B cell (primary cell): ENCODE measurements around the gene PTPRN2. TPM values are rescaled to one million over a fixed set of nuclear protein-coding genes. Genes with fewer than 3 reads are reported as not detected.

Source experiments
- ATAC-seq: fragments of 200-7000 bp; cut with Tn5 transposase; one replicate; pipeline ENCODE4 v1.10.0; 2021; ENCODE audit warnings: low read depth, mild to moderate bottlenecking, moderate number of reproducible peaks, moderate library complexity
- CTCF ChIA-PET: fragments of 350-600 bp; sonication (Branson Sonifier 250); formaldehyde crosslinking; loops from one replicate; lab custom pipeline; 2021; ENCODE audit warnings: antibody characterized with exemption, inconsistent platforms; lab: Charles Lee
- POLR2A ChIA-PET: fragments of 350-600 bp; sonication (Branson Sonifier 250); formaldehyde crosslinking; loops from one replicate; lab custom pipeline; 2021; ENCODE audit warnings: antibody characterized with exemption; lab: Charles Lee
- DNase-seq: peaks from one replicate; pipeline ENCODE4 v3.0.0; 2013
- H2AFZ ChIP-seq: 2 replicates; pipeline ENCODE4 v1.6.1; 2012; ENCODE audit warnings: mild to moderate bottlenecking, low read depth, low read length; ENCODE audit not compliant: insufficient read depth, poor library complexity, severe bottlenecking
- H3K27ac ChIP-seq, 2 donors: 1 replicate in 1 of 2; 2 replicates in 1 of 2; pipeline ENCODE4 v1.5.1; 2012 to 2013; ENCODE audit warnings: low read length in 2 of 2, mild to moderate bottlenecking in 2 of 2, moderate library complexity in 1 of 2
- H3K27me3 ChIP-seq, 4 experiments: fragments of 200-600 bp in 1 of 4; sonication (generic) in 1 of 4; replicated peaks in 1 of 4; 1 replicate in 2 of 4; 2 replicates in 2 of 4; pipeline versions ENCODE4 v1.6.1 to v1.7.0; 2013 to 2016; ENCODE audit warnings: low read length in 3 of 4, mild to moderate bottlenecking in 2 of 4, mixed read lengths in 1 of 4, moderate library complexity in 1 of 4; ENCODE audit not compliant: insufficient read depth in 4 of 4, control insufficient read depth in 3 of 4; ENCODE audit errors: control extremely low read depth in 1 of 4
- H3K36me3 ChIP-seq, 2 experiments: replicated peaks in 1 of 2; 1 replicate in 1 of 2; 2 replicates in 1 of 2; pipeline versions ENCODE4 v1.6.1 to v1.7.1; 2013; ENCODE audit warnings: low read length in 1 of 2; ENCODE audit not compliant: insufficient read depth in 2 of 2, control insufficient read depth in 1 of 2; ENCODE audit errors: control extremely low read depth in 1 of 2, extremely low read depth in 1 of 2
- H3K4me1 ChIP-seq, 2 donors: fragments of 200-600 bp in 1 of 2; sonication (generic) in 1 of 2; 1 replicate in 1 of 2; 2 replicates in 1 of 2; pipeline versions ENCODE4 v1.5.1 to v1.6.1; 2013 to 2017; ENCODE audit warnings: low read length in 2 of 2; ENCODE audit not compliant: control insufficient read depth in 2 of 2, insufficient read depth in 2 of 2
- H3K4me2 ChIP-seq: replicated peaks from 2 replicates; pipeline ENCODE3; 2012; ENCODE audit warnings: mild to moderate bottlenecking, low read depth, low read length; ENCODE audit not compliant: poor library complexity, severe bottlenecking
- H3K4me3 ChIP-seq, 5 experiments: fragments of 200-600 bp in 1 of 5; sonication (generic) in 1 of 5; 1 replicate in 3 of 5; 2 replicates in 2 of 5; pipeline versions ENCODE4 v1.5.1 to v1.7.0; 2011 to 2016; ENCODE audit warnings: low read length in 4 of 5, mild to moderate bottlenecking in 4 of 5, low read depth in 2 of 5, control low read depth in 1 of 5, moderate library complexity in 1 of 5; ENCODE audit not compliant: insufficient read depth in 1 of 5; ENCODE audit errors: control extremely low read depth in 1 of 5, extremely low read depth in 1 of 5
- H3K79me2 ChIP-seq: fragments of 200-600 bp; sonication (generic); one replicate; pipeline ENCODE4 v1.6.0; 2016; ENCODE audit warnings: low read length; ENCODE audit not compliant: control insufficient read depth, insufficient read depth
- H3K9ac ChIP-seq: fragments of 200-600 bp; sonication (generic); 2 replicates; pipeline ENCODE4 v1.6.1; 2017; ENCODE audit warnings: mild to moderate bottlenecking, low read length, moderate library complexity
- H3K9me3 ChIP-seq, 3 donors: one replicate each; pipeline versions ENCODE4 v1.6.1 to v1.7.1; 2013; ENCODE audit warnings: low read length in 2 of 3; ENCODE audit not compliant: control insufficient read depth in 2 of 3, insufficient read depth in 1 of 3; ENCODE audit errors: control extremely low read depth in 1 of 3
- H4K20me1 ChIP-seq: 2 replicates; pipeline ENCODE4 v1.6.0; 2012; ENCODE audit warnings: mild to moderate bottlenecking, low read length; ENCODE audit not compliant: insufficient read depth, control insufficient read depth, poor library complexity, severe bottlenecking
- H3K27ac Mint-ChIP-seq: one replicate; pipeline ENCODE4 v1.8.0; 2021; ENCODE audit warnings: mixed read lengths
- H3K27me3 Mint-ChIP-seq: one replicate; pipeline ENCODE4 v1.8.0; 2021; ENCODE audit warnings: mixed read lengths
- H3K4me1 Mint-ChIP-seq: one replicate; pipeline ENCODE4 v1.8.0; 2021; ENCODE audit warnings: mixed read lengths
- H3K4me3 Mint-ChIP-seq: one replicate; pipeline ENCODE4 v1.8.0; 2021; ENCODE audit warnings: mixed read lengths
- H3K9me3 Mint-ChIP-seq: one replicate; pipeline ENCODE4 v1.8.0; 2022; ENCODE audit warnings: mixed read lengths; ENCODE audit not compliant: insufficient read depth
- EZH2 ChIP-seq: IDR thresholded peaks from 2 replicates; pipeline ENCODE4 v1.6.1; 2012; ENCODE audit warnings: borderline replicate concordance, low read depth, mild to moderate bottlenecking, moderate library complexity, low read length; ENCODE audit not compliant: insufficient read depth, poor library complexity, severe bottlenecking
- WGBS: methylation state at CpG from one replicate; pipeline ENCODE4 v1.1.5; 2013; ENCODE audit warnings: missing lambda C conversion rate; ENCODE audit not compliant: insufficient coverage; 5-methylcytosine and 5-hydroxymethylcytosine counted together
- intact Hi-C: fragments of 100-400 bp; cut with micrococcal nuclease; formaldehyde crosslinking; loops from one replicate; pipeline ENCODE4 v1.10.0; 2022
- polyA plus RNA-seq: library from polyadenylated mRNA; depleted of rRNA; stranded (reverse); fragments of >200 nt; gene quantifications from 2 replicates; pipeline ENCODE4 v1.2.3, GENCODE V29; 2012
- total RNA-seq, 2 donors: library from RNA; stranded (reverse); fragments of 120-200 nt in 1 of 2; gene quantifications; 1 replicate in 1 of 2; 2 replicates in 1 of 2; pipeline versions ENCODE4 v1.2.3 to v1.2.4, GENCODE V29; 2013 to 2022
- TF ChIP-seq, protein P1 (sequence below): fragments of 200-600 bp; IDR thresholded peaks from one replicate; pipeline ENCODE4 v1.8.0; 2022; ENCODE audit warnings: antibody characterized with exemption, mild to moderate bottlenecking

PTPRN2 gene
- total and polyA plus RNA-seq, 2 donors (not counting 1 experiment from before 2014, with no cell fraction given): 2.0 to 5.0 TPM

DNA sequence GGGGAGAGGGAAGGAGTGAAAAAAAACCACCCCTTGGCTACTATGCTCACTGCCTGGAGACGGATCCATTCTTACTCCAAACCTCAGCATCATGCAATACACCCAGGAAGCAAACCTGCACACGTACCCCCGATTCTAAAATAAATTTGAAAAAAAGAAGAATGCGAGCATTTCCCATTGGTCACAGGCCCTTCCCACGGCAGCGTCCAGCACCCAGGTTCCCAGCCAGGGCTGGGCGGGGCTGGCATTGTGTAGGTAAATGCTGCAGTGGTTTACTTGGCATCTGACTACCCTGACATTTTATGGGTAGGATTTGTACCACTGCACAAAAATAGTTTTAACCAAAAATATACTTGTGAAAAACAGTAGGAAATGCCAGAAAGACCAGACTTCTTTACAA lies 831.9 kb downstream of the PTPRN2 start:
- Mint-ChIP-seq H3K27me3 (no peaks in the 10 kb centered on the region), H3K27ac (no peak overlapping the region), H3K4me1 (no peaks in the 10 kb centered on the region), H3K4me3 (no peak overlapping the region), H3K9me3 (no peaks in the 10 kb centered on the region)
- Histone ChIP-seq H3K9me3 (peaks cover 0 to 22% (median 0%) of the 10 kb centered on the region in 3 donors), H3K4me3 (no peak overlapping the region), H3K27ac (no peak overlapping the region), H4K20me1 (no peaks in the 10 kb centered on the region), H3K4me1 (no peaks in the 10 kb centered on the region), H3K36me3 (no peaks in the 10 kb centered on the region), H3K9ac (no peak overlapping the region), H2AFZ (no peak overlapping the region), H3K79me2 (no peaks in the 10 kb centered on the region), H3K4me2 (no peak overlapping the region), H3K27me3 (no peaks in the 10 kb centered on the region)
- ATAC-seq (no peak), DNase-seq (no peak)
- 97% methylated on average over 5 of the region's 7 CpGs for WGBS
- POLR2A ChIA-PET: no interaction called here
- TF ChIP-seq, protein P1, sequence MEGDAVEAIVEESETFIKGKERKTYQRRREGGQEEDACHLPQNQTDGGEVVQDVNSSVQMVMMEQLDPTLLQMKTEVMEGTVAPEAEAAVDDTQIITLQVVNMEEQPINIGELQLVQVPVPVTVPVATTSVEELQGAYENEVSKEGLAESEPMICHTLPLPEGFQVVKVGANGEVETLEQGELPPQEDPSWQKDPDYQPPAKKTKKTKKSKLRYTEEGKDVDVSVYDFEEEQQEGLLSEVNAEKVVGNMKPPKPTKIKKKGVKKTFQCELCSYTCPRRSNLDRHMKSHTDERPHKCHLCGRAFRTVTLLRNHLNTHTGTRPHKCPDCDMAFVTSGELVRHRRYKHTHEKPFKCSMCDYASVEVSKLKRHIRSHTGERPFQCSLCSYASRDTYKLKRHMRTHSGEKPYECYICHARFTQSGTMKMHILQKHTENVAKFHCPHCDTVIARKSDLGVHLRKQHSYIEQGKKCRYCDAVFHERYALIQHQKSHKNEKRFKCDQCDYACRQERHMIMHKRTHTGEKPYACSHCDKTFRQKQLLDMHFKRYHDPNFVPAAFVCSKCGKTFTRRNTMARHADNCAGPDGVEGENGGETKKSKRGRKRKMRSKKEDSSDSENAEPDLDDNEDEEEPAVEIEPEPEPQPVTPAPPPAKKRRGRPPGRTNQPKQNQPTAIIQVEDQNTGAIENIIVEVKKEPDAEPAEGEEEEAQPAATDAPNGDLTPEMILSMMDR: no peak
- TF ChIP-seq EZH2: no peak
- intact Hi-C loops: no loop called here
- CTCF ChIA-PET: no interaction called here

DNA sequence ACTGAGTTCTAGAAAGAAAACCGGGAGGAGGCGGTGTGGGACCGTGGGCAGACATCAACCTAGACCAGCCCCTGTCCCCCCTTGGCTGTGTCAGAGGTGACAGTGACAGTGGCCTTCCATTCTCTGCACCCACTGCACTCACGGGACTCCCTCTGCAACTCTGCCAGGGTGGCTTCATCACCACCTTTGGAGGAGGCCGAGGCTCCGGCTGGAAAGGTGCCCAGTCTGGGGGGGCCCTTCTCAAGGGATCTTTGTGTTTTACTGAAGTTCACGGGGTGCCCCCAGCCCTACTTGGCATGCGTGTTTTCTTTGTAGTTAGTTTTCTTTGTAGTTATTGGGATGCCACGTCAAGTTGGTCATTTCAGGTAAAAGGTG lies 833.2 kb downstream of the PTPRN2 start:
- no peak overlapping the region for H3K27ac Mint-ChIP-seq
- no peak for ATAC-seq
- TF ChIP-seq, protein P1: no peak
- TF ChIP-seq EZH2: no peak

More for the DNA sequence above, 833.2 kb downstream of the PTPRN2 start:
- no peaks in the 10 kb centered on the region for H4K20me1 ChIP-seq
- no peak overlapping the region for H3K9ac ChIP-seq
- H3K79me2 ChIP-seq: no peaks in the 10 kb centered on the region
- H3K36me3 ChIP-seq: no peaks in the 10 kb centered on the region
- ChIA-PET POLR2A (no interaction called here), CTCF (no interaction called here)
- WGBS: 88% methylated on average over 9 of the region's 9 CpGs
- Mint-ChIP-seq H3K4me1 (no peaks in the 10 kb centered on the region), H3K27me3 (no peaks in the 10 kb centered on the region), H3K4me3 (no peak overlapping the region), H3K9me3 (no peaks in the 10 kb centered on the region)
- peaks cover 0 to 21% (median 0%) of the 10 kb centered on the region in 3 donors for H3K9me3 ChIP-seq
- intact Hi-C loops: no loop called here
- no peaks in the 10 kb centered on the region for H3K4me1 ChIP-seq
- H3K4me2 ChIP-seq: no peak overlapping the region
- no peak overlapping the region for H2AFZ ChIP-seq
- no peak overlapping the region for H3K4me3 ChIP-seq
- H3K27ac ChIP-seq: no peak overlapping the region
- no peaks in the 10 kb centered on the region for H3K27me3 ChIP-seq
- no peak for DNase-seq
